ENCODE results near the gene TUBA3D. TPM values are rescaled to one million over a fixed set of nuclear protein-coding genes. Genes with fewer than 3 reads are reported as not detected.
"Not testable (repeated sequence)": the region's sequence is repeated elsewhere in the genome, so short reads cannot be mapped to it uniquely, and the experiment has no call there.

Gene TUBA3D
- total RNA-seq (not detected), total RNA-seq (0 to 0.14 (median 0) reads per million in 172 experiments)
- polyA plus RNA-seq (2013, experiment 1 of 2), result 0.76 TPM
- polyA plus RNA-seq (2013, experiment 2 of 2), result 0.59 TPM

GRCh38 chr2:131475831-131476230, at the start of gene TUBA3D:
Gene TUBA3D, plus strand, starts transcription at chr2:131476119. Its CDS starts 81 bp downstream, at chr2:131476200.
- Histone ChIP-seq H3K4me3 (ENCODE audit: low read length) (no peak within 1 kb of the TSS), H3K4me1 (ENCODE audit: insufficient read depth, low read length) (no peaks in the 10 kb centered on the region), H3K27ac (ENCODE audit: low read depth in 1 of 2, low read length in 2 of 2) (no peak within 1 kb of the TSS), H3K36me3 (ENCODE audit: insufficient read depth, low read length) (no peaks in the 10 kb centered on the region), H3K9me3 (ENCODE audit: control insufficient read depth in 1 of 2, insufficient read depth in 1 of 2, low read length in 2 of 2) (no peaks in the 10 kb centered on the region), H3K27me3 (ENCODE audit: control insufficient read depth in 1 of 2, insufficient read depth in 2 of 2, low read length in 2 of 2) (no peaks in the 10 kb centered on the region)
- no peaks in the 10 kb centered on the region for H3K9me3 Mint-ChIP-seq
- DNase-seq (no peak), ATAC-seq (ENCODE audit: poor library complexity) (no peak)
- peaks cover 5% of the 10 kb centered on the region for H3K36me3 Mint-ChIP-seq (ENCODE audit: low read depth)
- no peaks in the 10 kb centered on the region for H3K27me3 Mint-ChIP-seq
- ChIA-PET POLR2A (no interaction called here), CTCF (no interaction called here)
- no peak within 1 kb of the TSS for H3K27ac Mint-ChIP-seq
- no peak within 1 kb of the TSS for H3K4me3 Mint-ChIP-seq
- no peaks in the 10 kb centered on the region for H3K4me1 Mint-ChIP-seq (ENCODE audit: low read depth)
- TF ChIP-seq, protein P1, sequence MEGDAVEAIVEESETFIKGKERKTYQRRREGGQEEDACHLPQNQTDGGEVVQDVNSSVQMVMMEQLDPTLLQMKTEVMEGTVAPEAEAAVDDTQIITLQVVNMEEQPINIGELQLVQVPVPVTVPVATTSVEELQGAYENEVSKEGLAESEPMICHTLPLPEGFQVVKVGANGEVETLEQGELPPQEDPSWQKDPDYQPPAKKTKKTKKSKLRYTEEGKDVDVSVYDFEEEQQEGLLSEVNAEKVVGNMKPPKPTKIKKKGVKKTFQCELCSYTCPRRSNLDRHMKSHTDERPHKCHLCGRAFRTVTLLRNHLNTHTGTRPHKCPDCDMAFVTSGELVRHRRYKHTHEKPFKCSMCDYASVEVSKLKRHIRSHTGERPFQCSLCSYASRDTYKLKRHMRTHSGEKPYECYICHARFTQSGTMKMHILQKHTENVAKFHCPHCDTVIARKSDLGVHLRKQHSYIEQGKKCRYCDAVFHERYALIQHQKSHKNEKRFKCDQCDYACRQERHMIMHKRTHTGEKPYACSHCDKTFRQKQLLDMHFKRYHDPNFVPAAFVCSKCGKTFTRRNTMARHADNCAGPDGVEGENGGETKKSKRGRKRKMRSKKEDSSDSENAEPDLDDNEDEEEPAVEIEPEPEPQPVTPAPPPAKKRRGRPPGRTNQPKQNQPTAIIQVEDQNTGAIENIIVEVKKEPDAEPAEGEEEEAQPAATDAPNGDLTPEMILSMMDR (IDR thresholded peaks at IDR 0.05), result no peak
- intact Hi-C loops (cut with DNase I, micrococcal nuclease), result no loop called here

DNA sequence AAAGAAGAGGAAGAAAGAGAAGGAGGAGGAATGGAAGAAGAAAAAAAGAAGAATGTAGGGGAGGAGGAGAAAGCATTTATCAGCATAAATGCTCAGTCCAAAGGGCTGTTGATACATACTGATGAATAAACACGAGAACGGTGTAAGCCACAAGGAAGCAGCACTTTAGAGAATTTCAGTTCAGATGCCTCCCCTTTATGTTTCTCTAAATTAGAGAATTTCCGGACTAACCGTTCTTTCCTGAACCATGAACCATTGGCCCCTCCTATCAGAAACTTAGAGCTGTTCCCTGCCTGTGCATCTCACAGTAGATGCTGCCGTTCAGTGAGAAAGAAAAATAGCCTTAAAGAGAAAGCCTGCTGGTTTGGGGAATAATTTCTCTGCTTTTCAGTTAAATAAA, 49.2 kb upstream of the TUBA3D start:
- Mint-ChIP-seq H3K27me3 (peaks cover 85% of the 10 kb centered on the region), H3K4me3 (no peak overlapping the region), H3K4me1 (ENCODE audit: low read depth) (peaks cover 7% of the 10 kb centered on the region), H3K36me3 (ENCODE audit: low read depth) (no peaks in the 10 kb centered on the region), H3K9me3 (no peaks in the 10 kb centered on the region), H3K27ac (no peak overlapping the region)
- H3K4me3 ChIP-seq (ENCODE audit: low read length), result no peak overlapping the region
- no peak for ATAC-seq (ENCODE audit: poor library complexity)
- DNase-seq, result no peak
- H3K9me3 ChIP-seq (ENCODE audit: control insufficient read depth in 1 of 2, insufficient read depth in 1 of 2, low read length in 2 of 2), result no peaks in the 10 kb centered on the region
- TF ChIP-seq, protein P1 (IDR thresholded peaks at IDR 0.05), result no peak
- peaks cover 19 to 38% of the 10 kb centered on the region in 2 experiments for H3K27me3 ChIP-seq (ENCODE audit: control insufficient read depth in 1 of 2, insufficient read depth in 2 of 2, low read length in 2 of 2)
- H3K36me3 ChIP-seq (ENCODE audit: insufficient read depth, low read length), result no peaks in the 10 kb centered on the region
- ChIA-PET POLR2A (no interaction called here), CTCF (no interaction called here)
- no peak overlapping the region for H3K27ac ChIP-seq (ENCODE audit: low read depth in 1 of 2, low read length in 2 of 2)
- H3K4me1 ChIP-seq (ENCODE audit: insufficient read depth, low read length), result no peaks in the 10 kb centered on the region
- intact Hi-C loops (cut with DNase I, micrococcal nuclease), result no loop called here

DNA sequence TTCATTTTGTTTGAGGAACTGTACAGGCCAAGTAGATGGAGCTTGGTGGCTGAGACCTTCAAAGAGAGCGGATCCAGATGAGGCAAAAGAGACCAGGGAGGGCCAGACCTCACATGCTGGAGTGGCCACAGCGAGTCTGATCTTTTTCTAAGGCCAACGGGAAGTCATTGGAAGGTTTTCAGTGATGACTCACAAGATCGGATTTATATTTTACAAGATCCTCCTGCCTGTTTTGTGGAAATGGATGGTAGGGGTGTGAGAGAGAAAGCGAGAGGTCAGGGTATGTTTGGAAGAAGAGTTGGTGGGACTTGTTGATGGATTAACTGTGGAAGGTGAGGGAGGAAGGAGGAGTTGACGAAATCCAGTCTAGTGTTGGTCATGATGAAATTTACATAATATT, 44.6 kb upstream of the TUBA3D start:
- CTCF ChIA-PET, result no interaction called here
- intact Hi-C loops (cut with DNase I, micrococcal nuclease), result no loop called here
- H3K4me1 ChIP-seq (ENCODE audit: insufficient read depth, low read length), result no peaks in the 10 kb centered on the region
- no peaks in the 10 kb centered on the region for H3K36me3 ChIP-seq (ENCODE audit: insufficient read depth, low read length)
- DNase-seq, result no peak
- Mint-ChIP-seq H3K36me3 (ENCODE audit: low read depth) (no peaks in the 10 kb centered on the region), H3K27me3 (peaks cover 71% of the 10 kb centered on the region), H3K27ac (no peak overlapping the region), H3K4me1 (ENCODE audit: low read depth) (peaks cover 2% of the 10 kb centered on the region), H3K4me3 (no peak overlapping the region), H3K9me3 (no peaks in the 10 kb centered on the region)
- POLR2A ChIA-PET, result no interaction called here
- H3K9me3 ChIP-seq (ENCODE audit: control insufficient read depth in 1 of 2, insufficient read depth in 1 of 2, low read length in 2 of 2), result no peaks in the 10 kb centered on the region
- H3K4me3 ChIP-seq (ENCODE audit: low read length), result no peak overlapping the region
- H3K27me3 ChIP-seq (ENCODE audit: control insufficient read depth in 1 of 2, insufficient read depth in 2 of 2, low read length in 2 of 2), result peaks cover 11 to 28% of the 10 kb centered on the region in 2 experiments
- ATAC-seq (ENCODE audit: poor library complexity), result no peak
- H3K27ac ChIP-seq (ENCODE audit: low read depth in 1 of 2, low read length in 2 of 2), result no peak overlapping the region
- TF ChIP-seq, protein P1 (IDR thresholded peaks at IDR 0.05), result no peak

DNA sequence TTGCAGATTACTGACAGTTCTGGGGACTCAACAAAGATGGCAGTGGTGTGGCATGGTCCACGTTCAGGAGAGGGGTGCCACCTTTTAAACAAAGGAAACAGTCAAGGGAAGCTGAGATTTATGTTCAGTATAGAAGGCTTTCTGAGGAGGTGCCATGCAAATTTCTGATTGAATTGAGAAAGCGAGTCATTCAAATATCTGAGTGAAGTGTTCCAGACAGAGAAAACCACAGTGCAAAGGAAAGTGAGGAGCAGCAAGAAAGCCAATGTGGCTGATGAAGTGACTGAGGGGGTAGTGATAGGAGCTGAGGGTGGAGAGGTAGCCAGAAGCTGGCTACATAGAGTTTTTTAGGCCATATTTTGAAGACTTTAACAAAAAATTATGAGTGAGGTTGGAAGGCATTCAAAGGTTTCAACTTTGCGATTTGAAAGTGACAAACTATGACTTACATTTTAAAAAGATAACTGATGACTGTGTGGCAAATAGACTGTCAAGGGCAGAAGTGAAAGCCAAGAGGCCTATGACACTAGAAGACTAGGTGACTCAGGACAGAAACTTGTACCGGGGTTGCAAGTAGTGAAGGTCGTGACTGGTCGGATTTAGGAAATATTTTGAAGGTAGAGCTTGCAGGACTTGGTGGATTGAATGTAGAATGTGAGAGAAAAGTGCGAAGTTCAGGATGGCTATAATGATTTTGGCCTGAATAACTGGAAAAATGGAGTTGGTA, 35.0 kb upstream of the TUBA3D start:
- DNase-seq; H3K9me3 ChIP-seq (ENCODE audit: control insufficient read depth in 1 of 2, insufficient read depth in 1 of 2, low read length in 2 of 2); CTCF ChIA-PET; H3K4me1 Mint-ChIP-seq (ENCODE audit: low read depth); H3K27me3 ChIP-seq (ENCODE audit: control insufficient read depth in 1 of 2, insufficient read depth in 2 of 2, low read length in 2 of 2); H3K4me3 ChIP-seq (ENCODE audit: low read length); H3K36me3 Mint-ChIP-seq (ENCODE audit: low read depth); H3K4me1 ChIP-seq (ENCODE audit: insufficient read depth, low read length); H3K4me3 Mint-ChIP-seq; ATAC-seq (ENCODE audit: poor library complexity); H3K27ac Mint-ChIP-seq; POLR2A ChIA-PET; H3K9me3 Mint-ChIP-seq; H3K36me3 ChIP-seq (ENCODE audit: insufficient read depth, low read length); intact Hi-C loops (cut with DNase I, micrococcal nuclease); H3K27ac ChIP-seq (ENCODE audit: low read depth in 1 of 2, low read length in 2 of 2): not testable (repeated sequence)
- H3K27me3 Mint-ChIP-seq, result peaks cover 25% of the 10 kb centered on the region

GRCh38 chr2:131444736-131445514, 31.0 kb upstream of the TUBA3D start:
- H3K4me1 Mint-ChIP-seq (ENCODE audit: low read depth); H3K27ac Mint-ChIP-seq; POLR2A ChIA-PET; H3K4me3 ChIP-seq (ENCODE audit: low read length); H3K9me3 Mint-ChIP-seq; H3K36me3 ChIP-seq (ENCODE audit: insufficient read depth, low read length); H3K4me3 Mint-ChIP-seq; ATAC-seq (ENCODE audit: poor library complexity); intact Hi-C loops (cut with DNase I, micrococcal nuclease); H3K9me3 ChIP-seq (ENCODE audit: control insufficient read depth in 1 of 2, insufficient read depth in 1 of 2, low read length in 2 of 2); CTCF ChIA-PET; H3K27ac ChIP-seq (ENCODE audit: low read depth in 1 of 2, low read length in 2 of 2); H3K27me3 ChIP-seq (ENCODE audit: control insufficient read depth in 1 of 2, insufficient read depth in 2 of 2, low read length in 2 of 2); DNase-seq; H3K36me3 Mint-ChIP-seq (ENCODE audit: low read depth); H3K4me1 ChIP-seq (ENCODE audit: insufficient read depth, low read length): not testable (repeated sequence)
- peaks cover 30% of the 10 kb centered on the region for H3K27me3 Mint-ChIP-seq
